Motor neuron (in vitro differentiated cells): ENCODE measurements around the gene ZBTB2. TPM values are rescaled to one million over a fixed set of nuclear protein-coding genes. Genes with fewer than 3 reads are reported as not detected.
A peak's percentile ranks its signal among the peaks of the same experiment; 100 is the strongest.
"Not testable (repeated sequence)": the region's sequence is repeated elsewhere in the genome, so short reads cannot be mapped to it uniquely, and the experiment has no call there.

Source experiments
- ATAC-seq, 8 experiments: fragments of 200-7000 bp; cut with Tn5 transposase; replicated peaks in 6 of 8; 2 replicates each; pipeline ENCODE4 v1.8.0; 2021; ENCODE audit warnings: mild to moderate bottlenecking in 8 of 8, moderate library complexity in 8 of 8
- H3K27ac ChIP-seq, 2 donors: fragments of 250-450 bp; sonication (Bioruptor Pico); 2 replicates each; pipeline ENCODE4 v1.9.0; 2021; ENCODE audit warnings: antibody characterized with exemption in 2 of 2, mild to moderate bottlenecking in 2 of 2, moderate library complexity in 1 of 2
- H3K4me1 ChIP-seq, 2 donors: fragments of 250-450 bp; sonication (Bioruptor Pico); replicated peaks in 1 of 2; 2 replicates each; pipeline ENCODE4 v1.6.1; 2021; ENCODE audit warnings: antibody characterized with exemption in 2 of 2, mild to moderate bottlenecking in 2 of 2, moderate library complexity in 1 of 2
- H3K4me3 ChIP-seq, 5 donors: fragments of 250-450 bp; sonication (Bioruptor Pico); 2 replicates each; pipeline ENCODE4 v1.9.0; 2021; ENCODE audit warnings: antibody characterized with exemption in 5 of 5, mild to moderate bottlenecking in 5 of 5, moderate library complexity in 4 of 5
- WGBS, 10 experiments: fragments of 450-650 bp; shearing (Covaris generic); methylation state at CpG; one replicate each; pipeline ENCODE4 v1.0.0; 2022; 5-methylcytosine and 5-hydroxymethylcytosine counted together
- in situ Hi-C, 9 experiments: fragments of 400-800 bp; cut with MboI; loops; one replicate each; pipeline ENCODE4 v1.15.0; 2021; ENCODE audit warnings: low sequenced_read_pairs in 9 of 9, low pct_unique_long_range_greater_than_20kb in 2 of 9; ENCODE audit not compliant: unreplicated experiment in 9 of 9
- total RNA-seq, 8 experiments: library from RNA; unstranded; fragments of 300-600 nt; gene quantifications; 2 replicates each; pipeline versions ENCODE4 v1.2.3 to v1.2.4, GENCODE V29; 2022

ZBTB2 gene
- total RNA-seq, 8 experiments from 2014 or later, result 5.9 to 21.5 (median 13.3) TPM

DNA sequence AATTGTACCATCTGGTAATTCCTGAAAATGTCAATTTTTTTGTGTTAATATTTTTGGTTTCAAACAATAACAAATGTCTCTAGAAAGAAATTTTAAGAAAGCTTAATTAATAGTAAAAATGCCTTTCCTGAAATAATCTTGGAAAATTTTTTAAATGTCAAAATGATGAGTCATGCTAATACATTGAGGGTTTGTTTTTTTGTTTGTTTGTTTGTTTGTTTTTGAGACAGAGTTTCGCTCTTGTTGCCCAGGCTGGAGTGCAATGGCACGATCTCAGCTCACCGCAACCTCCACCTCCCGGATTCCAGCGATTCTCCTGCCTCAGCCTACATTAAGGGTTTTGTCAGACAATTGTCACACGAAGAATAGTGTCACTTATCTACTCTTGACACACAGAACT, 34.4 kb downstream of the ZBTB2 start:
- H3K4me1 ChIP-seq, ATAC-seq, H3K27ac ChIP-seq, in situ Hi-C loops, H3K4me3 ChIP-seq: not testable (repeated sequence)
- WGBS, 10 experiments, result 40 to 93% (median 80%) methylated on average over 1 to 6 of the region's 6 CpGs; no CpG with 5 or more reads in 2 of the 10 experiments

DNA sequence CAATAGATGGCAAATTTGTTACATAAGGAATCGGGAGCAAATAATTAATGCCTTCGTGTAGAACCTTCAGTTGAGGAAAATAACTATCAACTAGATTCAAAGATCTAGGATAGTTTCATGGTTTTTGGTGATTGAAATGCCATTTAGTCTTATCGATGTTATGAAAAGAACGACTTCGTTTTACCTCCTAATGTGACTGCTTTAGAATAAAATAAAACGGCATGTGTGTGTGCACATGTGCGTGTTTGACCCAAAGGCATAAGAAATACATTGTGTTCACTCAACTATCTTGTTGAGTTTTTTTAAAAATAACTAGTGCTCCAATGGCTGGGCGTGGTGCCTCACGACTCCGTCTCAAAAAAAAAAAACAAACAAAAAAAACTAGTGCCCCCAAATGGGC, 37.6 kb downstream of the ZBTB2 start:
- WGBS, 10 experiments, result 88 to 100% (median 96%) methylated on average over 4 to 10 of the region's 10 CpGs
- no peak for ATAC-seq
- in situ Hi-C loops, result no loop called here
- no peak overlapping the region for H3K4me3 ChIP-seq
- no peak overlapping the region for H3K27ac ChIP-seq
- no peaks in the 10 kb centered on the region for H3K4me1 ChIP-seq

GRCh38 chr6:151352410-151353396, 38.7 kb downstream of the ZBTB2 start:
- Histone ChIP-seq H3K27ac (no peak overlapping the region), H3K4me1 (no peaks in the 10 kb centered on the region), H3K4me3 (no peak overlapping the region)
- 73 to 100% (median 94%) methylated on average over 2 to 18 of the region's 19 CpGs for WGBS, 10 experiments
- in situ Hi-C loops, result no loop called here
- no peak for ATAC-seq

DNA sequence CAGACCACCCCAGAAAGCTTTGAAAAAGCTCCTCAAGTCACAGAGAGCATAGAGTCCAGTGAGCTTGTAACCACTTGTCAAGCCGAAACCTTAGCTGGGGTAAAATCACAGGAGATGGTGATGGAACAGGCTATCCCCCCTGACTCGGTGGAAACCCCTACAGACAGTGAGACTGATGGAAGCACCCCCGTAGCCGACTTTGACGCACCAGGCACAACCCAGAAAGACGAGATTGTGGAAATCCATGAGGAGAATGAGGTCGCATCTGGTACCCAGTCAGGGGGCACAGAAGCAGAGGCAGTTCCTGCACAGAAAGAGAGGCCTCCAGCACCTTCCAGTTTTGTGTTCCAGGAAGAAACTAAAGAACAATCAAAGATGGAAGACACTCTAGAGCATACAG, 39.6 kb downstream of the ZBTB2 start:
- Histone ChIP-seq H3K4me3 (no peak overlapping the region), H3K4me1 (peaks cover 0 to 2% of the 10 kb centered on the region in 2 donors), H3K27ac (no peak overlapping the region)
- in situ Hi-C loops, result no loop called here
- no peak for ATAC-seq
- 93 to 100% (median 99%) methylated on average over 1 to 6 of the region's 7 CpGs; no CpG with 5 or more reads in 4 of the 10 experiments for WGBS, 10 experiments

DNA sequence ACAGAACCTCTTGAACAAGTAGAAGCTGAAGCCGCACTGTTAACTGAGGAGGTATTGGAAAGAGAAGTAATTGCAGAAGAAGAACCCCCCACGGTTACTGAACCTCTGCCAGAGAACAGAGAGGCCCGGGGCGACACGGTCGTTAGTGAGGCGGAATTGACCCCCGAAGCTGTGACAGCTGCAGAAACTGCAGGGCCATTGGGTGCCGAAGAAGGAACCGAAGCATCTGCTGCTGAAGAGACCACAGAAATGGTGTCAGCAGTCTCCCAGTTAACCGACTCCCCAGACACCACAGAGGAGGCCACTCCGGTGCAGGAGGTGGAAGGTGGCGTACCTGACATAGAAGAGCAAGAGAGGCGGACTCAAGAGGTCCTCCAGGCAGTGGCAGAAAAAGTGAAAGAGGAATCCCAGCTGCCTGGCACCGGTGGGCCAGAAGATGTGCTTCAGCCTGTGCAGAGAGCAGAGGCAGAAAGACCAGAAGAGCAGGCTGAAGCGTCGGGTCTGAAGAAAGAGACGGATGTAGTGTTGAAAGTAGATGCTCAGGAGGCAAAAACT, 40.1 kb downstream of the ZBTB2 start:
- peaks cover 0 to 2% of the 10 kb centered on the region in 2 donors for H3K4me1 ChIP-seq
- WGBS, 10 experiments, result 95 to 100% (median 98%) methylated on average over 3 to 13 of the region's 18 CpGs; no CpG with 5 or more reads in 4 of the 10 experiments
- ATAC-seq, result no peak
- in situ Hi-C loops, result no loop called here
- H3K27ac ChIP-seq, result no peak overlapping the region
- H3K4me3 ChIP-seq, result no peak overlapping the region

DNA sequence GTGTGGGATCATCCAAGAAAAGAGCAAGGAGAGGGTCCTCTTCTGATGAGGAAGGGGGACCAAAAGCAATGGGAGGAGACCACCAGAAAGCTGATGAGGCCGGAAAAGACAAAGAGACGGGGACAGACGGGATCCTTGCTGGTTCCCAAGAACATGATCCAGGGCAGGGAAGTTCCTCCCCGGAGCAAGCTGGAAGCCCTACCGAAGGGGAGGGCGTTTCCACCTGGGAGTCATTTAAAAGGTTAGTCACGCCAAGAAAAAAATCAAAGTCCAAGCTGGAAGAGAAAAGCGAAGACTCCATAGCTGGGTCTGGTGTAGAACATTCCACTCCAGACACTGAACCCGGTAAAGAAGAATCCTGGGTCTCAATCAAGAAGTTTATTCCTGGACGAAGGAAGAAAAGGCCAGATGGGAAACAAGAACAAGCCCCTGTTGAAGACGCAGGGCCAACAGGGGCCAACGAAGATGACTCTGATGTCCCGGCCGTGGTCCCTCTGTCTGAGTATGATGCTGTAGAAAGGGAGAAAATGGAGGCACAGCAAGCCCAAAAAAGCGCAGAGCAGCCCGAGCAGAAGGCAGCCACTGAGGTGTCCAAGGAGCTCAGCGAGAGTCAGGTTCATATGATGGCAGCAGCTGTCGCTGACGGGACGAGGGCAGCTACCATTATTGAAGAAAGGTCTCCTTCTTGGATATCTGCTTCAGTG, 40.8 kb downstream of the ZBTB2 start:
- 91 to 100% (median 97%) methylated on average over 2 to 16 of the region's 20 CpGs; no CpG with 5 or more reads in 1 of the 10 experiments for WGBS, 10 experiments
- in situ Hi-C loops, result no loop called here
- ATAC-seq, result no peak
- Histone ChIP-seq H3K4me1 (peaks cover 0 to 2% of the 10 kb centered on the region in 2 donors), H3K27ac (no peak overlapping the region), H3K4me3 (no peak overlapping the region)

- no peak overlapping the region for H3K4me3 ChIP-seq
- in situ Hi-C loops, result loop anchor here in 6 of 9 experiments (25.0 kb wide), 3 partner anchors 337 to 462 kb away; no protein-coding TSS in a partner anchor
- no peak overlapping the region for H3K27ac ChIP-seq
- WGBS, 10 experiments, result 90 to 98% (median 95%) methylated on average over 2 to 13 of the region's 19 CpGs
- H3K4me1 ChIP-seq, result peaks cover 0 to 2% of the 10 kb centered on the region in 2 donors
- ATAC-seq, result no peak
These were observed 41.6 kb downstream of the ZBTB2 start for GRCh38 chr6:151349651-151350270.

DNA sequence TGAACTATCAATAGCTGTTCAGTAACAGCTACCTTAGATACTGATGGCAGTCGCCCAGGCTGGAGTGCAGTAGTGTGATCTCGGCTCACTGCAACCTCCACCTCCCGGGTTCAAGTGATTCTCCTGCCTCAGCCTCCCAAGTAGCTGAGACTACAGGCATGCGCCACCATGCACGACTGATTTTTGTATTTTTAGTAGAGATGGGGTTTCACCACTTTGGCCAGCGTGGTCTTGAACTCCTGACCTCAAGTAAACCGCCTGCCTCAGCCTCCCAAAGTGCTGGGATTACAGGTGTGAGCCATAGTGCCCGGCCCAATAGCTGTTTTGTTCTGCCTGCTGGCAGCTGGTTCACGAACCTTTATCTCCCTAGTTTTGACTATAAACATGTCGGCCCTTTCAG, 48.6 kb downstream of the ZBTB2 start:
- ATAC-seq, H3K4me3 ChIP-seq, H3K27ac ChIP-seq: not testable (repeated sequence)
- peaks cover 11 to 14% of the 10 kb centered on the region in 2 donors for H3K4me1 ChIP-seq
- 89 to 100% (median 95%) methylated on average over 1 to 10 of the region's 10 CpGs; no CpG with 5 or more reads in 3 of the 10 experiments for WGBS, 10 experiments
- in situ Hi-C loops, result loop anchor here in 6 of 9 experiments (25.0 kb wide), 3 partner anchors 330 to 455 kb away; no protein-coding TSS in a partner anchor

DNA sequence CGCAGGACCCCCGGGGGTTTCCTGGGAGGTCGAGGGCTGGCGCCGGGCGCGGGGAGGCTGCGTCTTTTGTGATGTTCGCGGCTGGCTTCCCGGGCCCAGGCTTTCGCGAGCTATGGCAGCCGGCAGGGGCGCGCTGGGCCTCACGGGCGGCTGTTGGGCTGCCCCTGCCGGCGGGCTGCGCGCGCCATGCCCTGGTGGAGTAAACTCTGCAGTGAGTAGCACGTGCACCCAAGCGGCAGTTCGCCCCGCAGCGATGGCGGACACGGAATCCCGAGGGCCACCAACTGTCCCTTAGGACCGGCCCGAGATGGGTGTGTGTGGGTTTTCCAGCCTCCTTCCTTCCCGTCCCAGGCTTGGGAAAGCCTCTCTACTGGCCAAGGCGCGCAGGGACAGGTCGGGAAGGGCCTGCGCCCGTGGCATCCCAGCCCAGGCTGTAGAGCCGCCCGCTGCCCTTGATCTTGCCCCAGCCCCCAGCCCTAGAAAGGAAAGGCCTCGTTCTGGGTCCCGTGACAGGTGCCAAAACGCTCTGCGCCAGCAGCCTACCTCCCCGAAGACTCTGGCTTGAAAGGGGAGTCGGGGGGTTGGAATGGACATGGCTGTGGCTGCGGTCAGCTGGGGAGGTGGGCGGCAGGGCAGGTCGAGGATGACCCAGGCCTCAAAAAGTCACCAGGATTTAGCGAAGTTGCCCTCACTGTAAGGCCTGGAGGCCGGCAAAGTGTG, 49.7 kb downstream of the ZBTB2 start:
- no peak overlapping the region for H3K4me3 ChIP-seq
- WGBS, 10 experiments, result 60 to 100% (median 100%) methylated on average over 1 to 13 of the region's 52 CpGs; no CpG with 5 or more reads in 5 of the 10 experiments
- no peak overlapping the region for H3K27ac ChIP-seq
- in situ Hi-C loops, result loop anchor here in 6 of 9 experiments (25.0 kb wide), 3 partner anchors 329 to 454 kb away; no protein-coding TSS in a partner anchor
- ATAC-seq, result peak in 1 of 8 experiments; percentile 5
- peaks cover 9 to 14% of the 10 kb centered on the region in 2 donors for H3K4me1 ChIP-seq

- in situ Hi-C loops, result loop anchor here in 6 of 9 experiments (25.0 kb wide), 3 partner anchors 328 to 453 kb away; no protein-coding TSS in a partner anchor
- WGBS, 10 experiments, result 67 to 92% (median 80%) methylated on average over 3 to 15 of the region's 15 CpGs
These were observed 51.0 kb downstream of the ZBTB2 start for GRCh38 chr6:151340219-151340978.

DNA sequence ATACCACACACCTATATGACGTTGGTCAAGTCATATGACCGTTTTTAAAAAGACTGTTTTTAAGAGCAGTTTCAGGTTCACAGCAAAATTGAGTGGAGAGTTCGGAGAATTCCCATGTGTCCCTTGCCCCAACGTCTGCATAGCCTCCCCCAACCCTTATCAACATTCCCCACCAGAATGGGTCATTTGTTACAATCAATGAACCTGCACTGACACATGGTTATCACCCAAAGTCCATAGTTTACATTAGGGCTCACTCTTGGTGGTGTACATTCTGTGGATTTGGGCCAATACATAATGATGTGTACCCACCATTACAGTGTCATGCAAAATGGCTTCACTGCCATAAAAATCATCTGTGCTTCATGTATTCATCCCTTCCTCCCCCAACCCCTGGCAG, 52.0 kb downstream of the ZBTB2 start:
- Histone ChIP-seq H3K27ac (no peak overlapping the region), H3K4me3 (no peak overlapping the region), H3K4me1 (peaks cover 9 to 14% of the 10 kb centered on the region in 2 donors)
- in situ Hi-C loops, result loop anchor here in 7 of 9 experiments (10.0 to 25.0 kb wide), 4 partner anchors 325 to 452 kb away; no protein-coding TSS in a partner anchor
- 67 to 100% (median 85%) methylated on average over 1 to 4 of the region's 4 CpGs; no CpG with 5 or more reads in 3 of the 10 experiments for WGBS, 10 experiments
- peak in 1 of 8 experiments; percentile 8 for ATAC-seq

More at GRCh38 chr6:151340219-151340978, 51.0 kb downstream of the ZBTB2 start:
- ATAC-seq, result peak in 1 of 8 experiments; percentile 22
- H3K4me1 ChIP-seq, result peaks cover 9 to 14% of the 10 kb centered on the region in 2 donors
- H3K4me3 ChIP-seq, result no peak overlapping the region
- H3K27ac ChIP-seq, result no peak overlapping the region
